ENCODE data around the gene MYO16. TPM values are rescaled to one million over a fixed set of nuclear protein-coding genes. Genes with fewer than 3 reads are reported as not detected.

Gene MYO16
- polyA plus RNA-seq, 2 of the 4 experiments (the other 2 are of a cell fraction): 0.03 to 0.06 TPM

DNA sequence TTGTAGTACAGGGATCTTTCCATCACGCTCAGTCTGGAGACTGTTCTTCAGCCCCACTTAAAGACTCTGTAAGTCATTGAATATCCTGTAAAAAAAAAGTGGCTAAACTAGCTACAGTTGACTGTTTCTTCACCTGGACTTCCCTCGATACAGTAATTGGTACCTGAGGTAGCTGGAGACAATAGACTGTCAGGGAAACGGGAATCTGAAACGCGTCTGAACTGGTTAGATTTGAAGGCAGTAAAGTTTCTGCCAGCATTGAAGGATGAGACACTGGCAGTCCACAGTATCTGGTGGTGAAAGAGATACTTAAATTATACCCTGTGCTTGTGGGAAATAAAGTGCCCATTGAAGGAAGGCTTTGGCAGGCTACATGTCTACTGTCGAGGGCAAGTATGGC lies 606.5 kb downstream of the MYO16 start (continued):
- TF ChIP-seq, protein P1, sequence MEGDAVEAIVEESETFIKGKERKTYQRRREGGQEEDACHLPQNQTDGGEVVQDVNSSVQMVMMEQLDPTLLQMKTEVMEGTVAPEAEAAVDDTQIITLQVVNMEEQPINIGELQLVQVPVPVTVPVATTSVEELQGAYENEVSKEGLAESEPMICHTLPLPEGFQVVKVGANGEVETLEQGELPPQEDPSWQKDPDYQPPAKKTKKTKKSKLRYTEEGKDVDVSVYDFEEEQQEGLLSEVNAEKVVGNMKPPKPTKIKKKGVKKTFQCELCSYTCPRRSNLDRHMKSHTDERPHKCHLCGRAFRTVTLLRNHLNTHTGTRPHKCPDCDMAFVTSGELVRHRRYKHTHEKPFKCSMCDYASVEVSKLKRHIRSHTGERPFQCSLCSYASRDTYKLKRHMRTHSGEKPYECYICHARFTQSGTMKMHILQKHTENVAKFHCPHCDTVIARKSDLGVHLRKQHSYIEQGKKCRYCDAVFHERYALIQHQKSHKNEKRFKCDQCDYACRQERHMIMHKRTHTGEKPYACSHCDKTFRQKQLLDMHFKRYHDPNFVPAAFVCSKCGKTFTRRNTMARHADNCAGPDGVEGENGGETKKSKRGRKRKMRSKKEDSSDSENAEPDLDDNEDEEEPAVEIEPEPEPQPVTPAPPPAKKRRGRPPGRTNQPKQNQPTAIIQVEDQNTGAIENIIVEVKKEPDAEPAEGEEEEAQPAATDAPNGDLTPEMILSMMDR (IDR thresholded peaks at IDR 0.05): no peak
- TF ChIP-seq CBX8 (IDR thresholded peaks at IDR 0.05) (no peak), JUN (IDR thresholded peaks at IDR 0.05) (no peak), POLR2A (IDR thresholded peaks at IDR 0.05; ENCODE audit: low read length) (no peak), CHD2 (IDR thresholded peaks at IDR 0.05; ENCODE audit: low read length, partially characterized antibody) (no peak), NR3C1 (IDR thresholded peaks at IDR 0.05) (no peak), HEYL (CRISPR knock-in tag; IDR thresholded peaks at IDR 0.05) (no peak), MAFK (IDR thresholded peaks at IDR 0.05; ENCODE audit: partially characterized antibody) (no peak)
- TF ChIP-seq, protein P2, sequence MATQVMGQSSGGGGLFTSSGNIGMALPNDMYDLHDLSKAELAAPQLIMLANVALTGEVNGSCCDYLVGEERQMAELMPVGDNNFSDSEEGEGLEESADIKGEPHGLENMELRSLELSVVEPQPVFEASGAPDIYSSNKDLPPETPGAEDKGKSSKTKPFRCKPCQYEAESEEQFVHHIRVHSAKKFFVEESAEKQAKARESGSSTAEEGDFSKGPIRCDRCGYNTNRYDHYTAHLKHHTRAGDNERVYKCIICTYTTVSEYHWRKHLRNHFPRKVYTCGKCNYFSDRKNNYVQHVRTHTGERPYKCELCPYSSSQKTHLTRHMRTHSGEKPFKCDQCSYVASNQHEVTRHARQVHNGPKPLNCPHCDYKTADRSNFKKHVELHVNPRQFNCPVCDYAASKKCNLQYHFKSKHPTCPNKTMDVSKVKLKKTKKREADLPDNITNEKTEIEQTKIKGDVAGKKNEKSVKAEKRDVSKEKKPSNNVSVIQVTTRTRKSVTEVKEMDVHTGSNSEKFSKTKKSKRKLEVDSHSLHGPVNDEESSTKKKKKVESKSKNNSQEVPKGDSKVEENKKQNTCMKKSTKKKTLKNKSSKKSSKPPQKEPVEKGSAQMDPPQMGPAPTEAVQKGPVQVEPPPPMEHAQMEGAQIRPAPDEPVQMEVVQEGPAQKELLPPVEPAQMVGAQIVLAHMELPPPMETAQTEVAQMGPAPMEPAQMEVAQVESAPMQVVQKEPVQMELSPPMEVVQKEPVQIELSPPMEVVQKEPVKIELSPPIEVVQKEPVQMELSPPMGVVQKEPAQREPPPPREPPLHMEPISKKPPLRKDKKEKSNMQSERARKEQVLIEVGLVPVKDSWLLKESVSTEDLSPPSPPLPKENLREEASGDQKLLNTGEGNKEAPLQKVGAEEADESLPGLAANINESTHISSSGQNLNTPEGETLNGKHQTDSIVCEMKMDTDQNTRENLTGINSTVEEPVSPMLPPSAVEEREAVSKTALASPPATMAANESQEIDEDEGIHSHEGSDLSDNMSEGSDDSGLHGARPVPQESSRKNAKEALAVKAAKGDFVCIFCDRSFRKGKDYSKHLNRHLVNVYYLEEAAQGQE (IDR thresholded peaks at IDR 0.05): no peak
- TF ChIP-seq, protein P3, sequence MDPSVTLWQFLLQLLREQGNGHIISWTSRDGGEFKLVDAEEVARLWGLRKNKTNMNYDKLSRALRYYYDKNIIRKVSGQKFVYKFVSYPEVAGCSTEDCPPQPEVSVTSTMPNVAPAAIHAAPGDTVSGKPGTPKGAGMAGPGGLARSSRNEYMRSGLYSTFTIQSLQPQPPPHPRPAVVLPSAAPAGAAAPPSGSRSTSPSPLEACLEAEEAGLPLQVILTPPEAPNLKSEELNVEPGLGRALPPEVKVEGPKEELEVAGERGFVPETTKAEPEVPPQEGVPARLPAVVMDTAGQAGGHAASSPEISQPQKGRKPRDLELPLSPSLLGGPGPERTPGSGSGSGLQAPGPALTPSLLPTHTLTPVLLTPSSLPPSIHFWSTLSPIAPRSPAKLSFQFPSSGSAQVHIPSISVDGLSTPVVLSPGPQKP (IDR thresholded peaks at IDR 0.05; ENCODE audit: low read depth, low read length): no peak

DNA sequence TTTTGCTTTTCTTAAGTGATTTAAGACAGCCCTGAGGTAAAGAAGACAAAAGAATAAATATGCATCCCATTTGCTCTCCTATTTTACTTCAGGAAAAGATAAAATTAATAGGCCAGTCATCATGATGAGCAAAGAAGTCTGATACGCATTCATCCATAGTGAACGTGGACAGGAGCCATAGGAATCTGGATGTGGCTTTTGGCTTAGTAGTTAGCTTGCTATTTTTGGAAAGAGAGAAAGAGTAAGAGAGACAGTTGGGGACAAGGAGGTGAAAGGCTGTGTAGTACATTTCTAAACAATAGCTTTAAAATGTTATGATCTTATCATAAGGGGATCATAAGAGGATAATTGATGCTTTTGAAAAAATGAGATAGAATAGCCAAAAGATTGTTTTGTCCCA lies 611.7 kb downstream of the MYO16 start:
- TF ChIP-seq RFX5 (IDR thresholded peaks at IDR 0.05): no peak
- TF ChIP-seq CHD2 (IDR thresholded peaks at IDR 0.05; ENCODE audit: low read length, partially characterized antibody): no peak
- TF ChIP-seq TP53 (CRISPR knock-in tag; IDR thresholded peaks at IDR 0.05): no peak
- no peak for TF ChIP-seq NR3C1 (IDR thresholded peaks at IDR 0.05)
- no peak for TF ChIP-seq ZFP36 (IDR thresholded peaks at IDR 0.05; ENCODE audit: borderline replicate concordance, partially characterized antibody)
- no peak for TF ChIP-seq MYC (IDR thresholded peaks at IDR 0.05; ENCODE audit: borderline replicate concordance, low read length)
- TF ChIP-seq EHF (CRISPR knock-in tag; IDR thresholded peaks at IDR 0.05): no peak
- TF ChIP-seq FOSL2 (IDR thresholded peaks at IDR 0.05): no peak
- TF ChIP-seq FOSL2 (CRISPR knock-in tag; IDR thresholded peaks at IDR 0.05): no peak
- no peak for TF ChIP-seq HOXB13 (CRISPR knock-in tag; IDR thresholded peaks at IDR 0.05; ENCODE audit: low read depth)
- H3K9me3 ChIP-seq: no peaks in the 10 kb centered on the region
- ATAC-seq: no peak
- POLR2A ChIA-PET: no interaction called here
- CTCF ChIA-PET: no interaction called here
- H3K27ac ChIP-seq: peak overlapping the region in 1 of 2 experiments; percentile 14; a peak in 1 of 6 replicates
- 96% methylated on average over 2 of the region's 2 CpGs for WGBS (ENCODE audit: missing lambda C conversion rate)
- no peak for FAIRE-seq
- H3K4me3 ChIP-seq: no peak overlapping the region
- H3K4me1 ChIP-seq: peaks cover 17% of the 10 kb centered on the region
- no peak for DNase-seq (ENCODE audit: low read depth in 1 of 2, low spot score in 1 of 2)
- H3K4me2 ChIP-seq: no peak overlapping the region

DNA sequence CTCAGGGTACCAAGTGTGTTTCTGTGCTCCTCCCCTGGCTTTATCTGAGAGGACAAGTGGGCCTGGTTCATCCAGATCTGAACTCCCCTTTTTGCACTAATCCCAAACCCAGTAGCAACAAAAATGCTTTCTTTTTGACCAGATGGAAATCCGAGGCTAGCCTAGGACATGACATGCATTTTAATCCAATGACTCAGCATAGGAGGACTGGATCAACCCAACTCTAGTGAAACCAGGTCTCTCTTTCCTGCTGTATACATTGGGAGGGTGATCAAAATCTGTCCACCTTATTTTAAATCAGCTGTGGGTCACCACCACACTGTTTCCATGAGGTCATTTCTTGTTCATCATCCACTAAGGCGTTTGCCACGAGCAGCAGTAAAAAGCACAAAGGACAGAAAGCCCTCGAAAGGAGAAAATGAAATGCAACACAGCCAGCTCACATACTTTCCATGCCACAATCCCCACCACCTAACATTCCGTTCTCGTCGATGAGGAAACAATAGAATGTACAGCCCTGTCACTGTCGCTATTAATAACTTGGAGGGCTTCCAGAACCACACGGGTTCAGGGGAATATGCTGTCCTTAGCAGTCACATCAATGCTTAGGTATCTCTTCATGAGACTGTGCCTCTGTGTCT lies 614.0 kb downstream of the MYO16 start:
- WGBS (ENCODE audit: missing lambda C conversion rate): 5% methylated on average over 9 of the region's 9 CpGs
- Histone ChIP-seq H3K27ac (peak overlapping the region; percentile 81 to 88), H3K9me3 (peaks cover 16% of the 10 kb centered on the region; the same call in 2 of the 3 replicates), H3K4me2 (peak overlapping the region; percentile 78), H3K4me3 (0 out of 3 replicates have a peak overlapping the region, but pooled peaks have one; percentile 1), H3K4me1 (peaks cover 17% of the 10 kb centered on the region)
- FAIRE-seq: peak; percentile 43
- TF ChIP-seq FOXS1 (CRISPR knock-in tag; IDR thresholded peaks at IDR 0.05) (no peak), FOSL2 (IDR thresholded peaks at IDR 0.05) (no peak), FOSL2 (CRISPR knock-in tag; IDR thresholded peaks at IDR 0.05) (peak; percentile 67), NFE2L2 (conservative IDR thresholded peaks at IDR 0.05; ENCODE audit: low read length) (peak; percentile 73), JUN (IDR thresholded peaks at IDR 0.05) (0 out of 5 replicates have a peak, but pooled peaks of 1 of the 2 experiments have one; percentile 33), MAFK (IDR thresholded peaks at IDR 0.05; ENCODE audit: partially characterized antibody) (peak; percentile 92)
- TF ChIP-seq, protein P4, sequence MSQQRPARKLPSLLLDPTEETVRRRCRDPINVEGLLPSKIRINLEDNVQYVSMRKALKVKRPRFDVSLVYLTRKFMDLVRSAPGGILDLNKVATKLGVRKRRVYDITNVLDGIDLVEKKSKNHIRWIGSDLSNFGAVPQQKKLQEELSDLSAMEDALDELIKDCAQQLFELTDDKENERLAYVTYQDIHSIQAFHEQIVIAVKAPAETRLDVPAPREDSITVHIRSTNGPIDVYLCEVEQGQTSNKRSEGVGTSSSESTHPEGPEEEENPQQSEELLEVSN (IDR thresholded peaks at IDR 0.05; ENCODE audit: borderline replicate concordance, low read depth): no peak
- DNase-seq (ENCODE audit: low read depth in 1 of 2, low spot score in 1 of 2): peak; percentile 33 to 64
- ChIA-PET POLR2A (no interaction called here), CTCF (interaction anchor here (0.8 to 1.4 kb wide), 2 partner anchors 8 to 97 kb away, joined by 3 read pairs; no protein-coding TSS in a partner anchor)
- ATAC-seq: peak; percentile 94 to 96
